SHP77 (cell line): ENCODE measurements around the gene ERMP1.
"Not testable (repeated sequence)": the region's sequence is repeated elsewhere in the genome, so short reads cannot be mapped to it uniquely, and the experiment has no call there.

Experiments used
- DNase-seq, 2 experiments: peaks; one replicate each; lab custom pipeline; 2025; lab: John Stamatoyannopoulos, UW

ERMP1 gene

GRCh38 chr9:5779705-5780218, 53.2 kb downstream of the ERMP1 start:
- not testable (repeated sequence) for DNase-seq

- DNase-seq, result no peak
Measured at GRCh38 chr9:5778805-5779204, 54.1 kb downstream of the ERMP1 start.

GRCh38 chr9:5773324-5773999, 59.5 kb downstream of the ERMP1 start:
- no peak for DNase-seq

- DNase-seq, result no peak
Measured at GRCh38 chr9:5767968-5768932, 64.7 kb downstream of the ERMP1 start.

GRCh38 chr9:5764130-5764868, 68.6 kb downstream of the ERMP1 start:
- DNase-seq, result no peak

- no peak for DNase-seq
Measured at GRCh38 chr9:5762421-5762820, 70.5 kb downstream of the ERMP1 start.

- no peak for DNase-seq
Measured at GRCh38 chr9:5760338-5760737, 72.6 kb downstream of the ERMP1 start.

GRCh38 chr9:5756633-5757032, 76.3 kb downstream of the ERMP1 start:
- no peak for DNase-seq

- no peak for DNase-seq
Measured at GRCh38 chr9:5750569-5750968, 82.3 kb downstream of the ERMP1 start.

GRCh38 chr9:5749306-5749705, 83.6 kb downstream of the ERMP1 start:
- no peak for DNase-seq

- no peak for DNase-seq
Measured at GRCh38 chr9:5748438-5748837, 84.5 kb downstream of the ERMP1 start.

- no peak for DNase-seq
Measured at GRCh38 chr9:5743109-5743508, 89.8 kb downstream of the ERMP1 start.

GRCh38 chr9:5736563-5737346, 96.2 kb downstream of the ERMP1 start:
- no peak for DNase-seq

GRCh38 chr9:5735072-5735471, 97.8 kb downstream of the ERMP1 start:
- DNase-seq, result no peak
